Neural cell (in vitro differentiated cells): ENCODE measurements around the gene ZNHIT6. TPM values are rescaled to one million over a fixed set of nuclear protein-coding genes. Genes with fewer than 3 reads are reported as not detected.

Source experiments
- H2AFZ ChIP-seq: fragments of 200-600, 300-800 bp; sonication (generic), shearing (Covaris generic); 2 replicates; pipeline ENCODE4 v1.6.0; 2014; ENCODE audit warnings: low read depth, mild to moderate bottlenecking, antibody characterized with exemption, low read length, moderate library complexity
- H3F3A ChIP-seq: fragments of 200-600 bp; shearing (Covaris generic); 2 replicates; pipeline ENCODE4 v1.6.1; 2016; ENCODE audit warnings: mild to moderate bottlenecking, moderate library complexity, mixed read lengths, antibody characterized with exemption, low read length; ENCODE audit not compliant: insufficient read depth, poor library complexity, severe bottlenecking
- H3K27ac ChIP-seq: fragments of 200-600, 300-800 bp; sonication (generic), shearing (Covaris generic); 2 replicates; pipeline ENCODE4 v1.5.1; 2014; ENCODE audit warnings: mild to moderate bottlenecking, low read length, moderate library complexity
- H3K27me3 ChIP-seq: fragments of 300-800, 200-600 bp; sonication (generic), shearing (Covaris generic); 2 replicates; pipeline ENCODE4 v1.6.0; 2014; ENCODE audit warnings: mild to moderate bottlenecking, low read depth, low read length, moderate library complexity; ENCODE audit not compliant: insufficient read depth
- H3K36me3 ChIP-seq: fragments of 300-800, 200-600 bp; sonication (generic), shearing (Covaris generic); 2 replicates; pipeline ENCODE4 v1.5.1; 2014; ENCODE audit warnings: mild to moderate bottlenecking, antibody characterized with exemption, low read length, moderate library complexity; ENCODE audit not compliant: insufficient read depth
- H3K4me2 ChIP-seq: fragments of 300-800, 200-600 bp; sonication (generic), shearing (Covaris generic); 2 replicates; pipeline ENCODE4 v1.6.0; 2014; ENCODE audit warnings: mild to moderate bottlenecking, low read length
- H3K4me3 ChIP-seq: fragments of 300-800, 200-600 bp; sonication (generic), shearing (Covaris generic); 2 replicates; pipeline ENCODE4 v1.5.1; 2014; ENCODE audit warnings: mild to moderate bottlenecking, low read length, moderate library complexity
- H3K79me2 ChIP-seq: fragments of 200-600 bp; shearing (Covaris generic); replicated peaks from 2 replicates; pipeline ENCODE4 v1.6.0; 2014; ENCODE audit warnings: mild to moderate bottlenecking, low read length, moderate library complexity; ENCODE audit not compliant: insufficient read depth
- H3K9ac ChIP-seq: fragments of 300-800, 200-600 bp; sonication (generic), shearing (Covaris generic); 2 replicates; pipeline ENCODE4 v1.6.1; 2016; ENCODE audit warnings: mild to moderate bottlenecking, low read length, mixed read lengths
- H3K9me2 ChIP-seq: fragments of 200-600 bp; shearing (Covaris generic); 2 replicates; pipeline ENCODE4 v1.6.1; 2016; ENCODE audit warnings: mild to moderate bottlenecking, low read length, mixed read lengths; ENCODE audit not compliant: insufficient read depth
- H3K9me3 ChIP-seq: fragments of 200-600, 300-800 bp; sonication (generic), shearing (Covaris generic); 2 replicates; pipeline ENCODE4 v1.6.1; 2016; ENCODE audit warnings: mild to moderate bottlenecking, mixed run types, low read length, moderate library complexity, mixed read lengths
- H4K20me1 ChIP-seq: fragments of 200-600 bp; shearing (Covaris generic); 2 replicates; pipeline ENCODE4 v1.6.1; 2016; ENCODE audit warnings: mild to moderate bottlenecking, mixed run types; ENCODE audit not compliant: insufficient read depth
- EP300 ChIP-seq: fragments of 450-650 bp; conservative IDR thresholded peaks from 2 replicates; pipeline ENCODE4 v1.6.1; 2014; ENCODE audit warnings: antibody characterized with exemption, mild to moderate bottlenecking, moderate library complexity; ENCODE audit not compliant: poor library complexity, severe bottlenecking
- EZH2 ChIP-seq: fragments of 200-600, 300-800 bp; shearing (Covaris generic), sonication (generic); IDR thresholded peaks from 2 replicates; pipeline ENCODE4 v1.6.1; 2014; ENCODE audit warnings: antibody characterized with exemption, low read length, borderline replicate concordance, mild to moderate bottlenecking; ENCODE audit not compliant: insufficient read depth, poor library complexity, severe bottlenecking
- MXI1 ChIP-seq: fragments of 450-650 bp; conservative IDR thresholded peaks from 2 replicates; pipeline ENCODE4 v1.6.1; 2014; ENCODE audit warnings: antibody characterized with exemption, mild to moderate bottlenecking; ENCODE audit not compliant: poor library complexity, severe bottlenecking
- POLR2AphosphoS5 ChIP-seq: IDR thresholded peaks from 2 replicates; pipeline ENCODE4 v1.6.1; 2012
- RAD21 ChIP-seq: fragments of 450-650 bp; conservative IDR thresholded peaks from 2 replicates; pipeline ENCODE4 v1.6.1; 2014; ENCODE audit warnings: antibody characterized with exemption, mild to moderate bottlenecking, moderate library complexity
- SMC3 ChIP-seq: fragments of 450-650 bp; conservative IDR thresholded peaks from 2 replicates; pipeline ENCODE4 v1.6.1; 2014; ENCODE audit warnings: antibody characterized with exemption, mild to moderate bottlenecking, moderate library complexity; ENCODE audit not compliant: poor library complexity
- TAF1 ChIP-seq: IDR thresholded peaks from 2 replicates; pipeline ENCODE4 v1.6.1; 2012; ENCODE audit warnings: low read depth
- polyA plus RNA-seq: library from polyadenylated mRNA; depleted of rRNA; stranded (reverse); fragments of >200 nt; gene quantifications from 2 replicates; pipeline ENCODE4 v1.2.3, GENCODE V29; 2014
- TF ChIP-seq, protein P1 (sequence below): fragments of 450-650 bp; IDR thresholded peaks from 2 replicates; pipeline ENCODE4 v1.5.1; 2014; ENCODE audit warnings: antibody characterized with exemption, mild to moderate bottlenecking, moderate library complexity; ENCODE audit not compliant: poor library complexity, severe bottlenecking
- TF ChIP-seq, protein P2 (sequence below): IDR thresholded peaks from 2 replicates; pipeline ENCODE4 v1.6.1; 2012; ENCODE audit warnings: borderline replicate concordance

ZNHIT6 gene
- polyA plus RNA-seq, 1 donor from 2014 or later, result 16.6 TPM

DNA sequence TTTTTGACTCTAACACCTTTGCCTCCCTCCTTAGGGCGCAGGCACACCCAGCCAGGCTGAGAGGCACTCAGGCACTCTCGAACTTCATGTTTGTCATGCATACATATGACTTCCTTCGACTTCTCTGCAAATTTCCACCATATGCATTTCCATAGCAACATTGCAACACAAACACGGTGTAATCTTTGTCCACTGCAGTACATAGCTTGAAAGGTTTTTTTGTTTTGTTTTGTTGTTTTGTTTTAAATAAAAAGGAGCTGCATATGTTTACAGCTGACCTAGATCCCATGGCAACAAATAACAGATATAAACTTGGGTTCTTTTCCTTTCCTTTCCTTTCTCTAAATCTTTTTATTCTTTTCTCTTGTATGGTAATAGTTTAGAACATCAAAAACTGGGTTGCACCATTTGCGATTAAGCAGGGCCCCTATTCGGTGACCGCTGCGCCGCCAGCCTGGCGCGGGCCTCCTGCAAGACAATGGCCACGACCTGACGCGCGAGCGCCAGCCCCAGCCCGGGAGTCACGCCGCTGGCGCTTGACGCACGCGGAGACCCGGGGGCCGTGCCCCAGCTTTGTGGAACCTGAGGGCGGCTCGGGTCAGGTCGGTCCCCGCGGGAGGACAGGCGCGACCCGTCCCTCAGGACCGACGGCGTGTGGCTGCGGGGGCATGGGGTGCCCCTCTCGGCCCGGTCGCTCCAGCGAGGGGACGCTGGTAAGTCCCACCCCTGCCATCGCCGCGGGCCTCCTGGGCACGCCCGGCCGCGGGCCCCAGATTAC lies 92.5 kb downstream of the ZNHIT6 start:
- H2AFZ ChIP-seq, result no peak overlapping the region
- H4K20me1 ChIP-seq, result no peaks in the 10 kb centered on the region
- H3K27ac ChIP-seq, result no peak overlapping the region
- no peaks in the 10 kb centered on the region for H3K27me3 ChIP-seq
- H3K4me3 ChIP-seq, result no peak overlapping the region
- no peaks in the 10 kb centered on the region for H3F3A ChIP-seq
- no peak overlapping the region for H3K4me2 ChIP-seq
- H3K36me3 ChIP-seq, result no peaks in the 10 kb centered on the region
- no peaks in the 10 kb centered on the region for H3K79me2 ChIP-seq
- H3K9ac ChIP-seq, result no peak overlapping the region
- H3K9me3 ChIP-seq, result no peaks in the 10 kb centered on the region
- H3K9me2 ChIP-seq, result no peaks in the 10 kb centered on the region
- no peak for TF ChIP-seq POLR2AphosphoS5
- TF ChIP-seq SMC3, result no peak
- TF ChIP-seq, protein P1, sequence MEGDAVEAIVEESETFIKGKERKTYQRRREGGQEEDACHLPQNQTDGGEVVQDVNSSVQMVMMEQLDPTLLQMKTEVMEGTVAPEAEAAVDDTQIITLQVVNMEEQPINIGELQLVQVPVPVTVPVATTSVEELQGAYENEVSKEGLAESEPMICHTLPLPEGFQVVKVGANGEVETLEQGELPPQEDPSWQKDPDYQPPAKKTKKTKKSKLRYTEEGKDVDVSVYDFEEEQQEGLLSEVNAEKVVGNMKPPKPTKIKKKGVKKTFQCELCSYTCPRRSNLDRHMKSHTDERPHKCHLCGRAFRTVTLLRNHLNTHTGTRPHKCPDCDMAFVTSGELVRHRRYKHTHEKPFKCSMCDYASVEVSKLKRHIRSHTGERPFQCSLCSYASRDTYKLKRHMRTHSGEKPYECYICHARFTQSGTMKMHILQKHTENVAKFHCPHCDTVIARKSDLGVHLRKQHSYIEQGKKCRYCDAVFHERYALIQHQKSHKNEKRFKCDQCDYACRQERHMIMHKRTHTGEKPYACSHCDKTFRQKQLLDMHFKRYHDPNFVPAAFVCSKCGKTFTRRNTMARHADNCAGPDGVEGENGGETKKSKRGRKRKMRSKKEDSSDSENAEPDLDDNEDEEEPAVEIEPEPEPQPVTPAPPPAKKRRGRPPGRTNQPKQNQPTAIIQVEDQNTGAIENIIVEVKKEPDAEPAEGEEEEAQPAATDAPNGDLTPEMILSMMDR, result no peak
- TF ChIP-seq EZH2, result no peak
- no peak for TF ChIP-seq MXI1
- TF ChIP-seq TAF1, result no peak
- no peak for TF ChIP-seq EP300
- TF ChIP-seq, protein P2, sequence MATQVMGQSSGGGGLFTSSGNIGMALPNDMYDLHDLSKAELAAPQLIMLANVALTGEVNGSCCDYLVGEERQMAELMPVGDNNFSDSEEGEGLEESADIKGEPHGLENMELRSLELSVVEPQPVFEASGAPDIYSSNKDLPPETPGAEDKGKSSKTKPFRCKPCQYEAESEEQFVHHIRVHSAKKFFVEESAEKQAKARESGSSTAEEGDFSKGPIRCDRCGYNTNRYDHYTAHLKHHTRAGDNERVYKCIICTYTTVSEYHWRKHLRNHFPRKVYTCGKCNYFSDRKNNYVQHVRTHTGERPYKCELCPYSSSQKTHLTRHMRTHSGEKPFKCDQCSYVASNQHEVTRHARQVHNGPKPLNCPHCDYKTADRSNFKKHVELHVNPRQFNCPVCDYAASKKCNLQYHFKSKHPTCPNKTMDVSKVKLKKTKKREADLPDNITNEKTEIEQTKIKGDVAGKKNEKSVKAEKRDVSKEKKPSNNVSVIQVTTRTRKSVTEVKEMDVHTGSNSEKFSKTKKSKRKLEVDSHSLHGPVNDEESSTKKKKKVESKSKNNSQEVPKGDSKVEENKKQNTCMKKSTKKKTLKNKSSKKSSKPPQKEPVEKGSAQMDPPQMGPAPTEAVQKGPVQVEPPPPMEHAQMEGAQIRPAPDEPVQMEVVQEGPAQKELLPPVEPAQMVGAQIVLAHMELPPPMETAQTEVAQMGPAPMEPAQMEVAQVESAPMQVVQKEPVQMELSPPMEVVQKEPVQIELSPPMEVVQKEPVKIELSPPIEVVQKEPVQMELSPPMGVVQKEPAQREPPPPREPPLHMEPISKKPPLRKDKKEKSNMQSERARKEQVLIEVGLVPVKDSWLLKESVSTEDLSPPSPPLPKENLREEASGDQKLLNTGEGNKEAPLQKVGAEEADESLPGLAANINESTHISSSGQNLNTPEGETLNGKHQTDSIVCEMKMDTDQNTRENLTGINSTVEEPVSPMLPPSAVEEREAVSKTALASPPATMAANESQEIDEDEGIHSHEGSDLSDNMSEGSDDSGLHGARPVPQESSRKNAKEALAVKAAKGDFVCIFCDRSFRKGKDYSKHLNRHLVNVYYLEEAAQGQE, result no peak
- no peak for TF ChIP-seq RAD21

DNA sequence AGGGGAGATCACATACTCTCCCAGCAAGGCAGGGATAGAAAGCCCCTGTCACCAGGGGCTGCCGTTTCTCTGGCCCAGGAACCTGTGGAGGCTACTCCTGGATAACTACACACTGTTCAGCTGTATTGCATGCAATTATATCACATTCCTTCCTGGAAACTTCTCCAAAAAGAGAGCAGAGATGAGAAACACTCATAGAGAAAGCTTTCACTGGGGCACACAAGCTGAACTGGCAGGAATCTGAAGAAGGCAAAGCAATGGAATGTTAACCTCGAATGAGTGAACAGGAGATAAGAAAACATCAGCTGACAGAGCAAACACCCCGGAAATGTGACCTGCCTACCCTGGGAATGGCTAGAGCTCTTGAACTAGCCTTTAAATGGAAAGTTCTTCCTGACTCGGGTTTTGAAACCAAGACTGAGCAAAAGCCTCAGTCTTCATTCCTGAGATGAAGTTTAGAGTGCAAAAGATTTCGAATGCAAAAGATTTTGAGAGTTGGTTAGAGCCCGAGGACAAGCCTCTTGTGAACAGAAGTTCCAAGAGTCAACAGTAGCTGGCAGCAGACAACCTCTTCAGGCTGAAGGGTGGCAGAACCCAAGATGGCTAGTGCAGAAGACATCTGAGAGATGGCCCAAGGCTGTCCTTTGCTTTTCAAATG lies 95.4 kb downstream of the ZNHIT6 start:
- H3K4me3 ChIP-seq, result no peak overlapping the region
- no peak overlapping the region for H3K4me2 ChIP-seq
- no peaks in the 10 kb centered on the region for H3K9me2 ChIP-seq
- TF ChIP-seq, protein P2, result no peak
- TF ChIP-seq EP300 (no peak), MXI1 (no peak), RAD21 (no peak), TAF1 (no peak), EZH2 (no peak), SMC3 (no peak), POLR2AphosphoS5 (no peak)
- TF ChIP-seq, protein P1, result no peak
- no peaks in the 10 kb centered on the region for H4K20me1 ChIP-seq
- no peaks in the 10 kb centered on the region for H3K9me3 ChIP-seq
- H3K79me2 ChIP-seq, result no peaks in the 10 kb centered on the region
- no peaks in the 10 kb centered on the region for H3K27me3 ChIP-seq
- no peak overlapping the region for H2AFZ ChIP-seq
- no peak overlapping the region for H3K27ac ChIP-seq
- H3K9ac ChIP-seq, result no peak overlapping the region
- H3K36me3 ChIP-seq, result no peaks in the 10 kb centered on the region
- no peaks in the 10 kb centered on the region for H3F3A ChIP-seq
